H1 (cell line): ENCODE data around the gene OXSR1. TPM values are rescaled to one million over a fixed set of nuclear protein-coding genes. Genes with fewer than 3 reads are reported as not detected.

Experiments
- CTCF ChIA-PET: fragments of 300-600 bp; sonication (Branson Sonifier 250); formaldehyde crosslinking; loops from one replicate; lab custom pipeline; 2021; ENCODE audit not compliant: partially characterized antibody; lab: Charles Lee
- POLR2A ChIA-PET: fragments of 300-600 bp; sonication (Branson Sonifier 250); formaldehyde crosslinking; loops from one replicate; lab custom pipeline; 2021; ENCODE audit warnings: inconsistent platforms; ENCODE audit not compliant: partially characterized antibody; lab: Charles Lee
- DNase-seq, 2 experiments: peaks; one replicate each; pipeline versions ENCODE4 v3.0.0 to v3.0.0-alpha.2; 2010 to 2022; ENCODE audit warnings: low spot score in 2 of 2, low read depth in 1 of 2, mixed read lengths in 1 of 2
- FAIRE-seq: peaks from 2 replicates; lab custom pipeline; 2011; peaks lifted over from hg19 to GRCh38; lab: Jason Lieb, UNC
- H2AFZ ChIP-seq: 2 replicates; pipeline ENCODE4 v1.8.1; 2012; ENCODE audit warnings: low read length, inconsistent platforms
- H2AK5ac ChIP-seq: 2 replicates; pipeline ENCODE4 v1.6.1; 2013; ENCODE audit warnings: low read depth, low read length
- H2BK120ac ChIP-seq: replicated peaks from 2 replicates; pipeline ENCODE3; 2013; ENCODE audit warnings: low read depth, low read length, inconsistent platforms
- H2BK12ac ChIP-seq: 2 replicates; pipeline ENCODE4 v1.6.1; 2013; ENCODE audit warnings: low read depth, low read length
- H2BK15ac ChIP-seq: 2 replicates; pipeline ENCODE4 v1.6.1; 2013; ENCODE audit warnings: low read length
- H2BK20ac ChIP-seq: 2 replicates; pipeline ENCODE4 v1.6.1; 2013; ENCODE audit warnings: low read length
- H2BK5ac ChIP-seq: 2 replicates; pipeline ENCODE4 v1.6.1; 2013; ENCODE audit warnings: low read depth, low read length
- H3K14ac ChIP-seq: 2 replicates; pipeline ENCODE4 v1.6.1; 2013; ENCODE audit warnings: inconsistent platforms; ENCODE audit not compliant: insufficient read length
- H3K18ac ChIP-seq: 2 replicates; pipeline ENCODE4 v1.6.1; 2013; ENCODE audit warnings: low read length; ENCODE audit errors: extremely low read depth
- H3K23ac ChIP-seq: 2 replicates; pipeline ENCODE4 v1.6.1; 2013; ENCODE audit warnings: inconsistent platforms; ENCODE audit not compliant: insufficient read length
- H3K23me2 ChIP-seq: 2 replicates; pipeline ENCODE4 v1.6.1; 2013; ENCODE audit warnings: low read depth, low read length
- H3K27ac ChIP-seq: 2 replicates; pipeline ENCODE4 v1.6.1; 2011; ENCODE audit warnings: low read depth, low read length, inconsistent platforms
- H3K27me3 ChIP-seq, 4 experiments: replicated peaks in 1 of 4; 1 replicate in 1 of 4; 2 replicates in 3 of 4; pipeline versions ENCODE4 v1.6.1 to v1.8.1; 2011 to 2013; ENCODE audit warnings: low read length in 3 of 4, mild to moderate bottlenecking in 3 of 4, inconsistent platforms in 2 of 4, mixed read lengths in 2 of 4, moderate library complexity in 1 of 4; ENCODE audit not compliant: control insufficient read depth in 3 of 4, insufficient read depth in 3 of 4; ENCODE audit errors: extremely low read depth in 1 of 4
- H3K36me3 ChIP-seq, 4 experiments: 2 replicates each; pipeline versions ENCODE4 v1.6.1 to v1.8.1; 2011 to 2013; ENCODE audit warnings: mild to moderate bottlenecking in 4 of 4, low read length in 3 of 4, moderate library complexity in 2 of 4, control low read depth in 1 of 4, inconsistent platforms in 1 of 4; ENCODE audit not compliant: insufficient read depth in 4 of 4, control insufficient read depth in 2 of 4
- H3K4ac ChIP-seq: replicated peaks from 2 replicates; pipeline ENCODE3; 2013; ENCODE audit warnings: low read length, low read depth, mixed read lengths, inconsistent platforms; ENCODE audit not compliant: insufficient read length
- H3K4me1 ChIP-seq, 4 experiments: replicated peaks in 1 of 4; 1 replicate in 1 of 4; 2 replicates in 3 of 4; pipeline versions ENCODE4 v1.6.1 to v1.8.1; 2011 to 2013; ENCODE audit warnings: low read length in 3 of 4, inconsistent platforms in 2 of 4, mixed read lengths in 1 of 4; ENCODE audit not compliant: insufficient read depth in 4 of 4, control insufficient read depth in 3 of 4
- H3K4me2 ChIP-seq, 2 experiments: 2 replicates each; pipeline versions ENCODE4 v1.6.1 to v1.8.1; 2011 to 2013; ENCODE audit warnings: low read depth in 2 of 2, low read length in 2 of 2, control low read depth in 1 of 2, inconsistent platforms in 1 of 2, mild to moderate bottlenecking in 1 of 2; ENCODE audit not compliant: insufficient read depth in 1 of 2
- H3K4me3 ChIP-seq, 4 experiments: fragments of 200-600, 300-600 bp in 1 of 4; sonication (generic), shearing (Covaris generic), sonication (Bioruptor Twin) in 1 of 4; 2 replicates each; pipeline versions ENCODE4 v1.5.1 to v1.8.1; 2011 to 2016; ENCODE audit warnings: low read length in 4 of 4, low read depth in 3 of 4, control low read depth in 2 of 4, inconsistent platforms in 2 of 4, mild to moderate bottlenecking in 2 of 4, mixed read lengths in 1 of 4, moderate library complexity in 1 of 4; ENCODE audit not compliant: insufficient read depth in 2 of 4; ENCODE audit errors: extremely low read depth in 1 of 4
- H3K56ac ChIP-seq: replicated peaks from 2 replicates; pipeline ENCODE3; 2013; ENCODE audit warnings: low read depth, mild to moderate bottlenecking, mixed read lengths, low read length, inconsistent platforms; ENCODE audit not compliant: insufficient read length
- H3K79me1 ChIP-seq: 2 replicates; pipeline ENCODE4 v1.6.1; 2013; ENCODE audit warnings: low read depth, low read length, control low read depth
- H3K79me2 ChIP-seq, 2 experiments: 2 replicates each; pipeline versions ENCODE4 v1.6.1 to v1.8.1; 2012 to 2013; ENCODE audit warnings: low read length in 2 of 2, mild to moderate bottlenecking in 2 of 2, inconsistent platforms in 1 of 2; ENCODE audit not compliant: insufficient read depth in 2 of 2, control insufficient read depth in 1 of 2
- H3K9ac ChIP-seq, 4 experiments: replicated peaks in 1 of 4; 1 replicate in 1 of 4; 2 replicates in 3 of 4; pipeline versions ENCODE4 v1.6.1 to v1.8.1; 2011 to 2013; ENCODE audit warnings: low read depth in 3 of 4, low read length in 3 of 4, control low read depth in 2 of 4, mild to moderate bottlenecking in 2 of 4, moderate library complexity in 2 of 4, inconsistent platforms in 1 of 4; ENCODE audit errors: extremely low read depth in 1 of 4
- H3K9me3 ChIP-seq, 2 experiments: 2 replicates each; pipeline versions ENCODE4 v1.6.1 to v1.8.1; 2012 to 2013; ENCODE audit warnings: mild to moderate bottlenecking in 2 of 2, moderate library complexity in 2 of 2, control low read depth in 1 of 2, inconsistent platforms in 1 of 2, low read depth in 1 of 2, low read length in 1 of 2, mixed read lengths in 1 of 2; ENCODE audit not compliant: insufficient read depth in 2 of 2
- H4K20me1 ChIP-seq, 2 experiments: replicated peaks in 1 of 2; 2 replicates each; pipeline versions ENCODE3 to v1.8.1; 2011 to 2013; ENCODE audit warnings: inconsistent platforms in 2 of 2, low read length in 2 of 2, mild to moderate bottlenecking in 1 of 2; ENCODE audit not compliant: insufficient read depth in 2 of 2, control insufficient read depth in 1 of 2
- H4K5ac ChIP-seq: 2 replicates; pipeline ENCODE4 v1.6.1; 2013; ENCODE audit warnings: low read length, low read depth, mixed read lengths, inconsistent platforms; ENCODE audit not compliant: insufficient read length
- H4K8ac ChIP-seq: 2 replicates; pipeline ENCODE4 v1.8.0; 2013; ENCODE audit warnings: mild to moderate bottlenecking, moderate library complexity, low read length, inconsistent platforms; ENCODE audit not compliant: insufficient read depth; ENCODE audit errors: extremely low read depth
- H4K91ac ChIP-seq: replicated peaks from 2 replicates; pipeline ENCODE3; 2013; ENCODE audit warnings: low read length, mixed read lengths, inconsistent platforms; ENCODE audit not compliant: insufficient read length
- ASH2L ChIP-seq: fragments of 200-600, 300-600 bp; sonication (generic); IDR thresholded peaks from one replicate; pipeline ENCODE4 v1.7.1; 2017; ENCODE audit warnings: low read length
- CEBPB ChIP-seq: IDR thresholded peaks from 2 replicates; pipeline ENCODE4 v1.6.1; 2012; ENCODE audit warnings: low read depth, low read length
- CHD1 ChIP-seq: IDR thresholded peaks from 2 replicates; pipeline ENCODE4 v1.6.1; 2012; ENCODE audit warnings: low read depth, low read length, improper control_type of control experiment
- EGR1 ChIP-seq: IDR thresholded peaks from 2 replicates; pipeline ENCODE4 v1.6.1; 2011; ENCODE audit warnings: low read depth, low read length, borderline replicate concordance
- KDM5A ChIP-seq: fragments of 200-600 bp; IDR thresholded peaks from 2 replicates; pipeline ENCODE4 v1.7.1; 2012; ENCODE audit warnings: mild to moderate bottlenecking, low read length, inconsistent platforms, mixed read lengths
- NRF1 ChIP-seq: IDR thresholded peaks from 2 replicates; pipeline ENCODE4 v1.6.1; 2011; ENCODE audit warnings: mild to moderate bottlenecking, low read depth, low read length, improper control_type of control experiment
- POLR2A ChIP-seq, 2 experiments: IDR thresholded peaks; 1 replicate in 1 of 2; 2 replicates in 1 of 2; pipeline ENCODE4 v1.6.1; 2011; ENCODE audit warnings: low read depth in 2 of 2, low read length in 2 of 2, mild to moderate bottlenecking in 2 of 2; ENCODE audit errors: control extremely low read depth in 1 of 2
- RXRA ChIP-seq: IDR thresholded peaks from 2 replicates; pipeline ENCODE4 v1.6.1; 2011; ENCODE audit warnings: low read depth, mild to moderate bottlenecking, low read length, moderate library complexity; ENCODE audit not compliant: insufficient read depth
- SP1 ChIP-seq: IDR thresholded peaks from 2 replicates; pipeline ENCODE4 v1.6.1; 2011; ENCODE audit warnings: low read depth, low read length
- TAF1 ChIP-seq: IDR thresholded peaks from 2 replicates; pipeline ENCODE4 v1.6.1; 2011; ENCODE audit warnings: mild to moderate bottlenecking, low read depth, low read length
- YY1 ChIP-seq: IDR thresholded peaks from 2 replicates; pipeline ENCODE4 v1.6.1; 2011; ENCODE audit warnings: low read depth, mild to moderate bottlenecking, low read length
- ZNF274 ChIP-seq: IDR thresholded peaks from 2 replicates; pipeline ENCODE4 v1.7.0; 2012; ENCODE audit warnings: low read length, borderline replicate concordance; ENCODE audit errors: extremely low read depth
- WGBS, 2 experiments: shearing (Covaris generic) in 1 of 2; methylation state at CpG; one replicate each; pipeline versions ENCODE4 v1.1.6 to v1.1.7; 2013 to 2015; ENCODE audit warnings: low lambda C conversion rate in 2 of 2, mixed read lengths in 2 of 2, inconsistent platforms in 1 of 2, low coverage in 1 of 2, missing lambda C conversion rate in 1 of 2; ENCODE audit not compliant: insufficient replicate concordance in 2 of 2, insufficient coverage in 1 of 2, insufficient read length in 1 of 2; ENCODE audit errors: extremely low coverage in 1 of 2, missing lambda C conversion rate in 1 of 2; 5-methylcytosine and 5-hydroxymethylcytosine counted together
- polyA plus RNA-seq, 7 experiments: library from polyadenylated mRNA; depleted of rRNA in 3 of 7; stranded (reverse) in 5 of 7; unstranded in 2 of 7; fragments of >200 nt in 5 of 7; fragments of 200-250 nt in 2 of 7; gene quantifications; 1 replicate in 5 of 7; 2 replicates in 1 of 7; 4 replicates in 1 of 7; pipeline versions ENCODE4 v1.2.1 to v1.2.3, GENCODE V29; 2011 to 2013; ENCODE audit warnings: missing spikeins in 2 of 7, mixed read lengths in 2 of 7
- total RNA-seq: library from RNA; stranded (reverse); fragmentation: NEBNext Ultra II Directional; extraction: Animal tissue kit (Norgen Biotek cat#: 25700); gene quantifications from 2 replicates; pipeline ENCODE4 v1.2.1, GENCODE V29; 2021

Gene OXSR1
- total and polyA plus RNA-seq, 2 of the 8 experiments (the other 6 are each of a cell fraction or from before 2014, with no cell fraction given): 25.1 to 47.0 TPM

- Histone ChIP-seq H2BK5ac (no peak overlapping the region), H3K23me2 (peaks cover 13% of the 10 kb centered on the region; the same call in 1 of the 2 replicates), H2BK15ac (no peak overlapping the region), H3K36me3 (no peaks in the 10 kb centered on the region), H3K18ac (no peak overlapping the region), H3K27me3 (no peaks in the 10 kb centered on the region), H3K56ac (no peak overlapping the region), H3K14ac (no peak overlapping the region), H3K79me1 (no peaks in the 10 kb centered on the region; the same call in 1 of the 2 replicates), H3K4me2 (no peak overlapping the region), H4K8ac (no peak overlapping the region), H3K27ac (no peak overlapping the region), H2BK120ac (no peak overlapping the region), H3K9ac (no peak overlapping the region), H3K4ac (no peak overlapping the region), H2AK5ac (no peak overlapping the region), H3K4me1 (peaks cover 0 to 8% (median 3%) of the 10 kb centered on the region in 4 experiments; a peak in 4 of 7 replicates), H4K5ac (no peak overlapping the region), H4K20me1 (peaks cover 7 to 10% of the 10 kb centered on the region in 2 experiments), H2BK20ac (no peak overlapping the region), H3K9me3 (no peaks in the 10 kb centered on the region), H2AFZ (no peak overlapping the region), H3K4me3 (no peak overlapping the region), H3K23ac (no peak overlapping the region), H3K79me2 (peaks cover 18 to 80% of the 10 kb centered on the region in 2 experiments), H4K91ac (no peak overlapping the region), H2BK12ac (no peak overlapping the region)
- FAIRE-seq (no peak), DNase-seq (no peak)
- TF ChIP-seq POLR2A (IDR thresholded peaks at IDR 0.05; ENCODE audit: control extremely low read depth in 1 of 2, low read depth in 2 of 2, low read length in 2 of 2) (no peak), CEBPB (no peak), YY1 (no peak), EGR1 (no peak), SP1 (no peak), NRF1 (no peak), KDM5A (no peak), ASH2L (no peak), TAF1 (no peak), RXRA (no peak), ZNF274 (no peak), CHD1 (no peak)
- CTCF ChIA-PET: no interaction called here
- 95% methylated on average over 1 of the region's 1 CpG; no CpG with 5 or more reads in 1 of the 2 experiments for WGBS, 2 experiments
- POLR2A ChIA-PET: no interaction called here
Observed at GRCh38 chr3:38169027-38169317, 3.6 kb downstream of the OXSR1 start.
